ENCODE results near the gene YOD1.

DNA sequence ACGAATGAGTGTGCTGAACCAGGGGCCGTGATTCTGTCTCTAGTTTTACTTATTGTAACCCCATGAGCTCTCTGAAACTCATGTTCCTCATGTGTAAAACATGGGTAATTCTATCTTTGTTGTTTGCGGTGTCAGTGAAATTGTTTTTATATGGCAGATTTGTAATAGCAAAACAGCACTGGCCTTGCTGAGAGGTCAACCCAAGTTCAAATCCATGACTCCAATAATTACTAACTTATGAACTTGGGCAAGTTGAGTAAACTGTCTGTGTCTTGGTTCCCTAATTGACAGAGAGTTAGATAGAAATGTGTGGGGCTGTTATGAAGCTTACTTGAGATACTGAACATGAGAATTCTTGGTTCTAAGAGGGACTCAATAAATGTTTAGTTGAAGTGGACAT lies 36.3 kb downstream of the YOD1 start:
- TF ChIP-seq, protein P1, sequence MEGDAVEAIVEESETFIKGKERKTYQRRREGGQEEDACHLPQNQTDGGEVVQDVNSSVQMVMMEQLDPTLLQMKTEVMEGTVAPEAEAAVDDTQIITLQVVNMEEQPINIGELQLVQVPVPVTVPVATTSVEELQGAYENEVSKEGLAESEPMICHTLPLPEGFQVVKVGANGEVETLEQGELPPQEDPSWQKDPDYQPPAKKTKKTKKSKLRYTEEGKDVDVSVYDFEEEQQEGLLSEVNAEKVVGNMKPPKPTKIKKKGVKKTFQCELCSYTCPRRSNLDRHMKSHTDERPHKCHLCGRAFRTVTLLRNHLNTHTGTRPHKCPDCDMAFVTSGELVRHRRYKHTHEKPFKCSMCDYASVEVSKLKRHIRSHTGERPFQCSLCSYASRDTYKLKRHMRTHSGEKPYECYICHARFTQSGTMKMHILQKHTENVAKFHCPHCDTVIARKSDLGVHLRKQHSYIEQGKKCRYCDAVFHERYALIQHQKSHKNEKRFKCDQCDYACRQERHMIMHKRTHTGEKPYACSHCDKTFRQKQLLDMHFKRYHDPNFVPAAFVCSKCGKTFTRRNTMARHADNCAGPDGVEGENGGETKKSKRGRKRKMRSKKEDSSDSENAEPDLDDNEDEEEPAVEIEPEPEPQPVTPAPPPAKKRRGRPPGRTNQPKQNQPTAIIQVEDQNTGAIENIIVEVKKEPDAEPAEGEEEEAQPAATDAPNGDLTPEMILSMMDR (IDR thresholded peaks at IDR 0.05) = no peak
- TF ChIP-seq POLR2A (IDR thresholded peaks at IDR 0.05) = no peak

Measured in thyroid gland (tissue), 4 donors.